Loucy (cell line): Measurements from ENCODE around the gene CRABP2.

Source experiments
- EZH2phosphoT487 ChIP-seq: fragments of 200-600 bp; IDR thresholded peaks from 2 replicates; pipeline ENCODE4 v1.6.1; 2018; ENCODE audit warnings: antibody characterized with exemption, mild to moderate bottlenecking, moderate library complexity, borderline replicate concordance
- TF ChIP-seq, protein P1 (sequence below): fragments of 200-600 bp; sonication (generic); conservative IDR thresholded peaks from 2 replicates; pipeline ENCODE4 v1.5.1; 2014; ENCODE audit warnings: mild to moderate bottlenecking, antibody characterized with exemption, low read length

DNA sequence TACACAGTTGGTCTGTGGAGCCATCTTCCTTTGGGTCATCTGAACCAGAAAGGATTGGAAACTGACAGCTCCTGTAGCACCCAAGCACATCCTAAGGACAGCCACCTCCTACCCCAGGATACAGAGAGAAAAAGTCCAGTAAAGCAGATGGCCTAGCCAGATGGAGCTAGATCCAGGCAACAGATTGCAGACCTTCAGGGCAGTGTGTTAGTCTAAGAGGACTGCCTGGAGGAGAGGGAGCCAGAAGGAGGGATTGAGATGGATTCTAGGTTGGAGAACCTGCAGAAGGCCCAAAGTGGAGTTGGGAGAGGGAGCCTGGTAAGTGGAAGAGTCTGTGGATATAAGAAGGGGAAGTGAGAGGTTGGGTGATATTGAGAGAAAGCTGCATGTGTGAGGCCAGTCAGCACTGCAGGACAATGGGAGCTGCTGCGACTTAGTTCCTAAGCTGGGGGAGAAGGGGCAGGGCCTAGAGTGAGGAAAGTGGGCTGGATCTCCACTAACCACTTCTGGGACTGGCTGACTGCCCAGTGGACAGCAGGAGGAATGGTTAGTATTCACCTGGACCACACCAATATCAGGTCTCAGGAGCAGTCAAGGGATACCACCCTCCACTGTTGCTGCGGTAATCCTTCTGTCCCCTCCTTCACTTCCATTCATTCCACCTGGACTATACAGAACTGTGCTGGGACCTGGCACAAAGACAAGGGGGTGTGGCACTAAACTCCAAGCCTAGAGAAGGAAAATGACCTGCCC, 50.1 kb downstream of the CRABP2 start:
- TF ChIP-seq, protein P1, sequence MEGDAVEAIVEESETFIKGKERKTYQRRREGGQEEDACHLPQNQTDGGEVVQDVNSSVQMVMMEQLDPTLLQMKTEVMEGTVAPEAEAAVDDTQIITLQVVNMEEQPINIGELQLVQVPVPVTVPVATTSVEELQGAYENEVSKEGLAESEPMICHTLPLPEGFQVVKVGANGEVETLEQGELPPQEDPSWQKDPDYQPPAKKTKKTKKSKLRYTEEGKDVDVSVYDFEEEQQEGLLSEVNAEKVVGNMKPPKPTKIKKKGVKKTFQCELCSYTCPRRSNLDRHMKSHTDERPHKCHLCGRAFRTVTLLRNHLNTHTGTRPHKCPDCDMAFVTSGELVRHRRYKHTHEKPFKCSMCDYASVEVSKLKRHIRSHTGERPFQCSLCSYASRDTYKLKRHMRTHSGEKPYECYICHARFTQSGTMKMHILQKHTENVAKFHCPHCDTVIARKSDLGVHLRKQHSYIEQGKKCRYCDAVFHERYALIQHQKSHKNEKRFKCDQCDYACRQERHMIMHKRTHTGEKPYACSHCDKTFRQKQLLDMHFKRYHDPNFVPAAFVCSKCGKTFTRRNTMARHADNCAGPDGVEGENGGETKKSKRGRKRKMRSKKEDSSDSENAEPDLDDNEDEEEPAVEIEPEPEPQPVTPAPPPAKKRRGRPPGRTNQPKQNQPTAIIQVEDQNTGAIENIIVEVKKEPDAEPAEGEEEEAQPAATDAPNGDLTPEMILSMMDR: no peak
- no peak for TF ChIP-seq EZH2phosphoT487
